Measurements from ENCODE around the gene DUSP8.

Gene DUSP8

DNA sequence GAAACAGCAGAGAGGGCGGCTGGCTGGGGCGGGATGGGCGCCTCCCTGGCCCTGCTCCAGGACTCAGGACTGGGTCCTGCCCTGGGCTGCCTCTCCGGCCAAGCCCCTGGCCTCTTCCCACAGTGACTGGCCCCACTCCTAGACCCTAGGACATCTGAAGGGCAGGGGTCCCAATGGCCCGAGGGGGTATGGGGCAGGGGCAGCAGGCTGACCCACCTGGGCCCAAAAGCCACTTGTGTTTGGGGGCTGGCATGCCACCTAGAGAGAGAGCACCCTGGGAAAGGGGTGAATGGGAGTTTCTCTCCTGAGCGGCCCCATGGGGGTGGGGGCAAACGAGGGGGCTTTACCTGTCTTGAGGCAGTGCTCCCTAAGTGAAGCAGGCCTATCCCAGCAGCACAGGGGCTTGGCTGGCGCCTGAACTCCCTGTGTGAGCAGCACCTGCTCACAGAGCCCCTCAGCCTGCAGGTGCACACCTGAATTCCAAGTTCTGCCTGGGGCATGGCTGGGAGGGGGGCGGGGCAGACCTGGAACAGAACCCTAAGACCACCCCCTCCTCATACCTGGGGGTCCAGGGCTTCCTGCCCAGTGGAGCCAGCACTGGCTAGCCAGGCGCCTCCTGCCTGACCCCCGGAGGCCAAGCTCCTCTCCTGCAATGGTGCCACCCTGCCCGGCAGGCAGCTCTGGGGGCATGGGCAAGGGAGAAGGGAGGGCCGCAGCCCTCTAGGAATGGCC is 16.9 kb downstream of the DUSP8 start:
- no peak for DNase-seq (ENCODE audit: low read depth, low spot score)

DNA sequence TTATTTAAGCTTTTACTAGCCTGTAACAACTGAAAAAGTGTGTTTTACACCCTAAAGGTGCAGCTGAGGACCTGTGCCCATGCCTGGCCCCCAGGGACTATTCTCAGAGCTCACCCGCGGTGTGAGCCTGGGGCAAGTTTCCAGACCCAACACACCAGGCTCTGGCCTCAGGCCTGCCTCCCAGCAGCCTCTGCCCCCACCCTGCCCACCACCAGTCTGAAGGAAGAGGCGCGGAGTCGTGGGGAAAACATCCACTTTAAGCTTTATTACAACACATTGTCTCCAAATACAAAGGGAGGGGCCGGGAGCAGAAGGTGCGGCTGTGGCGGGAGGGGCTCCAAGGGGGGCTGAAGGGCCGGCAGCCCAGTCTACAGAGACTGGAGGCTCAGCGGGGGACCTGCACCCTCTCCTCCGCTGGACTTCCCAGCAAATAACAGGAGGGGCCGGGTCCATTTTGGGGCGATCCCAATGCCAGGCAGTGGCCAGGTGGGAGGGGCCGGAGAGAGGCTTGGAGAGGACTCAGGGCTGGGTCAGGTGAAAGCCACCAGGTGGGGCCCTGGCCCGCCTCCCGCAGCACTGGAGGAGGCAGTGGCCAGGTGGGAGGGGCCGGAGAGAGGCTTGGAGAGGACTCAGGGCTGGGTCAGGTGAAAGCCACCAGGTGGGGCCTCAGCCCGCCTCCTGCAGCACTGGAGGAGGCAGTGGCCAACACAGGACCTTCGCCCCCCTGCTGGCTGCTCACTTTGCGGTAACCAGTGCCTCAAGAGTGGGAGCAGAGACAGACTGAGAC is 18.1 kb downstream of the DUSP8 start:
- no peak for DNase-seq (ENCODE audit: low read depth, low spot score)

DNA sequence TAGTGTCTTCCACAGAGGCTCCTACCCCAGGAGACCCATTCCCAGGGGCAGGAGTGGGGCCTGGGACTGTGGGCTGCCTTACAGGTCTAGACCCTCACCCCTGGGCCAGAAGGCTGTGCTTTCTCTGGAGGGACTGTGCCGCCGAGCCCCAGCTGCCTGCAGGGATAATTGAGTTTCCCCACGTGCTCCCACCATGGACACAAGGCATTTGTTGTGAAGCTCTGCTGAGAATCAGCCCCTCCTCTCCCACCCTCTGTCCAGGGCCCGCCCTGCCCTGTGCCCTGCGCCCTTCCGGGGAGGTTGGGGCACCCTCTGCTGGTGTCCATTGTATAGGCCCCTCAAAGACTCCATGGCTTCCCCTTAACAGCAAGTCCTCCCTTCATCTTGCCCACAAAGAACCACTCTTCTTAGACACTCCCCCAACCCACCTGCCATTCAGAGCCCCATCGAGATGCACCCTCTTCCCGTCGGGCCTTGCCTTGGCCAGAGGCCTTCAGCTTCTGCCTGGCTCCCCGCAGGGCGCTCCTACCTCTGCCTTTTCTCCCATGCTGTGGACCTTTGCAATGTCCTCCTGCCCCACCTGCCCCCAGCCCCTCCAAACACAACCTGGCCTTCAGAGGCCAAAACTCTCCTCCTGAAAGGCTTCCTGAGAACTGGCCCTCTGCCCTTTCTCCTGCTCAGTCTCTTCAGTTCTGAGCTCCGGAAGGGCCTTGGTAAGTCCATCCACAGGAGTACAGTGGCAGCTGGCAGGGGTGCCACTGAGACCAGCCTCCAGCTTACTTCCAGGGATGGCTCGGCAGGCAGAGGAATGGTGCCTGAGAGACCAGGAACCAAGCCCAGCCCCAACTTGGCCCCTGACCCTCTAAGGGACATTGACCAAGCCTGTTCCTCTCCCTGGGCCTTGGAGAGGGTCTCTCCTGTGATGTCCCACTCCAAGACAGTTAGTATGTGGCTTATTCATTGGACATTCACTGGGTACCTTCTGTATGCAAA is 22.4 kb downstream of the DUSP8 start:
- no peak for DNase-seq (ENCODE audit: low read depth, low spot score)

DNA sequence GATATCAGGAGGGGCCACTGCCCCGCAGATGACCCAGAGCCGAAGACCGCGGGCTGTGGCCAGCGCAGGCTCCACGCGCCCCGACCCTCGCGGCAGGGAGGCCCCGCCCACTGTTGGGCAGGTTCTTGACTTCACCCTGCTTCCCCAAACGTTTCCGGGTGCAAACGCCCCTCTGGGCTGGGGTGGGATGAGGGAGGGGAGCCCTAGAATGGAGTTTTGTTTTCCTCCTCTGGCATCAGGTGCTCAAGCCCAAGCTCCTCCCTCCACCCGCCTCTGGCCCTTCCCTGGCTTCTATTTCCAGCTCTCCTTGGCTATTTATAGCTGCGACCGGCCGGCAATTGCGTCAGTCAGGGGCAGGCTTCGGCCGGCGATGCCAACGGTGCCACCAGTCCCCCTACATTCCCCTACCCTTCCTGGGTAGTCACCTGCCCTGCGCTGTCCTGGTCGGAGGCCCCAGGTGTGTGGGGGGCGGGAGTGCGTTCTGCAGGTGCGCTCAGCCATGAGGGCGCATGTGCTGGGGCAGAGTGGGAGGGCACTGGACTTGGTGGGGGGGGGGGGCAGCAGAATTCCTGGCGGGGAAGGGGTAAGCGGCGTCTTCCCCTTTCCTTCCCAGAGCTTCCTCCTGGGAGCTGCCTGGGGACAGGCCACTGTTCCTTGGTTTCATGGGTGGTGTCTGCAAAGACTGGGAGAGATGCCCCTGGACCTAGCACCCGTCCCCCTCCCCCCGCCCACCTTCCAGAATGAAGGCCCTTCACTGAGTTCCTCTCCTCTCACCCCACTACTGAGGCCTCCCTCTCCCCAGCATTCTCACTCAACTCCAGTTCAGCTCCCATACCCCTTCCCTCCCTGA is 23.6 kb downstream of the DUSP8 start:
- DNase-seq (ENCODE audit: low read depth, low spot score): no peak

DNA sequence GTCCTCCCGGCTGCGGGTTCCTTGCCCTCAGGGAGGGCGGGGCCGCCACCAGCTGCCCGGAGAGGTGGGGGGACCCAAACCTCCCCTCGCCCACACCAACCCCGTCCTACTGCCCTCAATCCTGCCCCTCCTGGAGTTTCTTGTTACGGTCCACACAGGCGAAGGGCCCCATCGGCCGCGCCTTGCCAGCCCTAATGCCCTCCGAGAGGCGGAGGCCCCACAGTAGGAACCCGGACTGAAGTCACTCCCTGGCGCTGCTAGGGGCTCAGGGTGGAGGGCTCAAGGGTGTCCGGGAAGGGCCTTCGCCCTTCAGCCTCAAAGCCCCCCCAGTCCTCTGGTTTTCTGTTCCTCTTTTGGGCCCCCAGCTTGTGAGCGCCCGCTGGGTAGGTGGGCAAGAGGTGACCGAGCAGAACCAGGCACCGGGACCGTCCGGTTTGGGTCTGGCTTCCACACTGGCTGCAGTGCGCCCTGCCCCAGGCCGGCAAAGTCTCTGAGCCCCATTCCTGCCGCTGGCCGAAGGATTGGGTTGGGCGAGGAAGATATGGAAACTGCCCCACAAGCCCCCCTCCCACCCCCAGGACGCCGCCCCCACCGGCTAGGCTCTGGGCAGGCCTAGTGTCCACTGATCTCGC is 24.5 kb downstream of the DUSP8 start:
- DNase-seq (ENCODE audit: low read depth, low spot score): no peak

DNA sequence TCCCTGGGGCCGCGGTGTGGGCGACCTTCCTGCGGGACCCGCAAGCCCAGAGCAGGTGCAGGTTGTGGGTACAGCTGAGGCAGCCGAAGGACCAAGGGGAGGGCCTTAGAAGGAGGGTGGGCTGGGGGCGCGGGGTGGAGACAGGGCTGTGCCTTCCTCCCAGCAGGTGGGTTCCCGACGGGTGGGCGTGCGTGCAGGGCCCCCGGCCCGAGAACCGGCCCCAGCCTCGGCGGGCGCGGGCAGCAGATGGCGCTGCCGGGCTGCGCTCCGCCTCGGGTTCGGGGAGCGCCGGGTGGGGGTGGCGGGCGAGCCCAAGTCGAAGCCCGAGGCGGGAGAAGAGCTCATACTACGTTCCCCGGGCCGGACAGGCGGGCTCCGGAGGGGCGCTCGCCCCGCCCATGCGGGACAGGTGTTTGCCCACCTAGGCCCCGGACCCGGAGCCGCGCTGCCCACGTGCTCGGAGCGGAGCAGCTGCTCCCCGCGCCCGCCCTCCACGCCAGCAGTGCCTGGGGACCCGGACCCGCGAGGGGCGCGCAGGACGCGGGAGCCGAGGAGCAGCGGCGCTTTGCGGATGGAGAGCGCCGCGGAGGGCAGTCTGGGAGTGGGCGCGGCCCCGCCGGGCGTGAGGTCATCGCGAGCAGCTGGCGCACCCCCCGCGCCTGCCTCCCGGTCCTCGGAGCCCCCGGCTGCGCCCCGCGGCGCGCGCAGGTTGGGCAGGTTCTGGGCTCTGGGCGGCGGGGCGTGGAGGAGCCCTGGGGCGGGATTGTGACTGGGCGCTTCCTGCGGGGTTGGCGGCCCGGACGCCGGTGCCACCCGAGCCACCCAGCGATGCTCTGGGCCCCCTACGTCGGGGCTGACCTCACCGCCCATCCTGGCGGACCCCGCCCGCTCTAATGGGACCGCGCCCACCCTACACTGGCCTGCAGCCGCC is 25.3 kb downstream of the DUSP8 start:
- DNase-seq (ENCODE audit: low read depth, low spot score): no peak

DNA sequence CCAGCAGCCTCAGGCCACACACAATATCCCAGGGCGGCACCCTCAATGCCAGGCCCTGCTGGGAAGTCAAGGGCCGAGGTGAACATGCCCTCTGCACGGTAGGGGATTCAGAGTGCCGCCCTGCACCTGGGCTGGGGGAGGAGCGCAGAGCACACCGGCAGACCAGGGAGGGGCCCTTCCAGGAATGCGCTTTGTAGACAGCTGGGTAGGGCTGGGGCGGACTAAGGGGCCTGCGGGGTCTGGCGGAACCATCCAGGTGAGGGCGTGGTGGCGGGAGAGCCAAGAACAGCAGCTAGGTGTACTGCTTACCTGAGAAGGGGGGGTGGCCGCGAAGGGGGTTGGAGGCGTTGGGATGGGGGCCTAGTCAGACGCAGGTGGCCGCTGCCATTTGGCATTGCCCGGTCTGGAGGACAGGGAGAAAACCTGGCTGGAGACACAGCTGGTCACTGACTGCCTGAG is 26.0 kb downstream of the DUSP8 start:
- DNase-seq (ENCODE audit: low read depth, low spot score): no peak

DNA sequence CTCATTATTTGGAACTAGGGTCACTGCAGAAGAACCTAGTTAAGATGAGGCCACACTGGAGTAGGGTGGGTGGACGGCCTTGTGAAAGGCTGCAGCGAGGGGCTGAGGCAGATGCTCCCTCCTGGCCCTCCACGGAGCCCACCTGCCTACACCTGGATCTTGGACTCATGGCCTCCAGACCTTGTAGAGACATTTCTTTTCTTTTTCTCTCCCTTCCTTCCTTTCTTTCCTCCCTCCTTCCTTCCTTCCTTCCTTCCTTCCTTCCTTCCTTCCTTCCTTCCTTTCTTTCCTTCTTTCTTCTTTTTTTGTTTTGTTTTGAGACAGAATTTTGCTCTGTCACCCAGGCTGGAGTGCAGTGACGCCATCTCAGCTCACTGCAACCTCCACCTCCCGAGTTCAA is 26.6 kb downstream of the DUSP8 start:
- no peak for DNase-seq (ENCODE audit: low read depth, low spot score)

DNA sequence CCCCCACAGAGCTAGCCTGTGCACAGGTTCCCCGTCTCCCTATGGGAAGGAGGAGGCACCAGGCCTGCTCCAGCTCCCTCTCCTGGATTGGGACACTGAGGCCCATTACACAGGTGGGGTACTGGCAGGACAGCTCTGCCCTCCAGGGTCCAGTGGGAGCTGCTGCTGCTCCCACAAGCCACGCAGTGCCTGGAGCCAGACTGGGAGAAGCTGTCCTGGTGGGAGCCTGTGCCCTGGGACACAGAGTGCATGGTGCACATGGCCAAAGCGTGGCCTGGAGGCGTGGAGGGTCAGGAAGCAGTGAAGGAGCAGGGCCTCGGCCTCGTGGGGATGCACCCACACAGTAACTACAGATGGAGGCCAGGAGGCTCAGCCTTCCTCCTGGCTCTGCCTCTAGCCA is 27.5 kb downstream of the DUSP8 start:
- DNase-seq (ENCODE audit: low read depth, low spot score): no peak

DNA sequence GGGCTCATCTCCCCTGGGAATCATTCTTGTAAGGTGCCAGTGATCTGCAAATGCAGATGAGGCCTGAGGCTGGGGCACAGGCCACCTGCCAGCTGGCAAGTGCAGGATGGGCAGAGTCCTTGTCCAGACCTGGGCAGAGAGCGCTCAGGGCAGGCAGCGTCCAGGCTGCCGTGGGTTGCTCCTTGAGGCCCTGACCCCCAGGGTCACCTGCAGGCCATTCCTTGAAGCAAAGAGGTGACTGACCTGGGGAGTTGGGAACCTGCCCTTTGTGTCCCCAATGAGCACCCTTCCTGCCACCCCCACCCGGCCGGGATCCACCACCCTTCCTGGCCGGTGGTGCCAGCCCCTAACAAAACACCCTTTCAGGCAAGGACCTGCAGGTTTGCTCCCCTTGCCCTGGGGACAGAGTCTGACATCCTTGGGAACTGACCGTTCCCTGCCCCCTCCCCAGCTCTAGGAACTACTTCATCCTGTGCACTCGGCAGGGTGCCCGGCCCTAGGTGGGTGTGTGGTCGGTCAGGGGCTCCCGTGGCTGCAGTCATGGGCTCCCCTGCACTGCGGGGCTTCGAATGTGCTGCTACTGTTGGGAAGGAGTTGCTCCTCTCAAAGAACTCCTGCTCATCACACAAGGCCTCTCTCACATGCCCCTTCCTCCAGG is 28.3 kb downstream of the DUSP8 start:
- no peak for DNase-seq (ENCODE audit: low read depth, low spot score)

DNA sequence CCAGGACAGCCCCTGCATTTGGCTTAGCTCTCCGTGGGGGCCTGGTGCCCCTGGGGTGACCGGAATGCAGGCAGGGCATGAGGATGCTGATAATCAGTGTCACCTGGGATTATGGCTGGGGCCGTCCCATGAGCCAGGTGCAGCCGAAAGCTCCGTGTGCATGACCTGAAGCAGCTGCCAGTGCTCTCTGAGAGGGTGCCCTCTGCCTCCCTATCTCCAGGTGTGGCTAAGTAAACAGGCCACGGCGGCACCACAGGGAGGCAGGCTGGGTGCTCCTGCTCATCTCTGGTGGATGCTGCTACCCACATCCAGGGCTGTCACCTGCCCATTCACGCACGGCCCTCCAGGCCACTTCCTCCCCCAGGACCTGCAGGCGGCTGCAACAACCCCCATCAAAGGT is 29.8 kb downstream of the DUSP8 start:
- DNase-seq (ENCODE audit: low read depth, low spot score): no peak

DNA sequence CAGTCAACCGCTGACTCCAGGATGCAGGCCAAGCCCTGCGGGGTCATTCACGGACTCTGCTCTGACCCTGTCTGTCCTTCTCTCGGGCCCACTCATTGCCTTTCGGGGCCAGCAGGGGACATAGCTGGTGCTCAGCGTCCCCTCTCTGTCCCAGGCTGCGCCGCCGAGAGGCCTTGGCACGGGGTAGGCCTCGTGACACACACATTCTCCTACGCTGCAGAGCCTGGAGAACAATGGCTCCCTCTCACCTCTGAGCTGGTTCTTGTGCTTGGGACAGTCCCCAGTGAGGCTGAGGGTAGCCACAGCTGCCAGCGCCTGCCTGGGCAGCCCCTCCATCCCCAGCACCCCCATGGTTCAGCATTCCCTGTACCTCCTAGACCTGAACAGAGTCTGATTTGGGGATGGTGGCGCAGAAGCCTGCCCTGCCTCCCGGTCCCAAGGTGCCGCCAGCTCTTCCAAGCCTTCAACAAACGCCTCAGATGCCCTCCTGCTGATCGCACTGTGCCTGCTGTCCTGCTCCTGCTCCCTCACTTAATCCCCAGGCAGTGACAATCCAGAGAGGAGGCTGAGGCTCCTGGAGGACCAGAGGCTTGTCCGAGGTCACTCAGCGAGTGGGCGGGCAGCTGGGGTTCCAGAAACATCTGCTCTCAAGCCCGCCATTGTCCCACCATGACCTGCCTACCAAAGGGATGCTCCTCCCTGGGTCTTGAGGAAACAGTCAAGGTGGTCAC is 30.4 kb downstream of the DUSP8 start:
- DNase-seq (ENCODE audit: low read depth, low spot score): no peak

DNA sequence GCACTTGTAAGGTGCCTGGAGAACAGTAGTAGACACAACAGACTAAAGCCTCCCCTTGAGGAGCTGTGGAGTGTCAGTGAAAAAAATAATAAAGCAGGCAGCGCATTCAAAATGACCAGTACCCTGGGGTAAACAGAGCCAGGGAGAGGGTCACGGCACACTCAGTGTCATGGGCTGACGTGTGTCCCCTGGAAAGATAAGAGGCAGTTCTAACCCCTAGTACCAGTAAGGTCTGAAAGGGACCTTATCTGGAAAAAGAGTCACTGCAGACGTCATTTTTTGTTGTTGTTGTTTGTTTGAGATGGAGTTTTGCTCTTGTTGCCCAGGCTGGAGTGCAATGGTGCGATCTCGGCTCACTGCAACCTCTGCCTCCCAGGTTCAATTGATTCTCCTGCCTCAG is 32.0 kb downstream of the DUSP8 start:
- DNase-seq (ENCODE audit: low read depth, low spot score): no peak

DNA sequence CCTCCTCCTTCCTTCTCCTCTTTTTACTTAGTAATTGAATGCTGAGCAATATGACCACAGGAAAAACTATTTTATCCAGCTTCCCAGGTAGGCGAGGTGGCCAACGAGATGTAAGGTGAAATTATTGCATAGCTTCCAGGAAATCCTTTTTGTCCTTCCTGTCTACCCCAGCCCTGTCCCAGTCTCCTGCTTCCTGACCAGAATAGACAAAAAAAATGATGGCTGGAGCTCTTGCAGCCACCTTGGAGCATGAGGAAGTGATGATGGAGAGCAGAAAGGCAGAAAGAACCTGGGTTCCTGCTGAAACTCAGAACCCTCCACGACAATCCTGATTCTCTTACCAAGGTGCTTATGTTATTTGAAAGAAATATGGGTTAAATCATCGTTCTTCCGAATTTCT is 33.9 kb downstream of the DUSP8 start:
- DNase-seq (ENCODE audit: low read depth, low spot score): no peak

DNA sequence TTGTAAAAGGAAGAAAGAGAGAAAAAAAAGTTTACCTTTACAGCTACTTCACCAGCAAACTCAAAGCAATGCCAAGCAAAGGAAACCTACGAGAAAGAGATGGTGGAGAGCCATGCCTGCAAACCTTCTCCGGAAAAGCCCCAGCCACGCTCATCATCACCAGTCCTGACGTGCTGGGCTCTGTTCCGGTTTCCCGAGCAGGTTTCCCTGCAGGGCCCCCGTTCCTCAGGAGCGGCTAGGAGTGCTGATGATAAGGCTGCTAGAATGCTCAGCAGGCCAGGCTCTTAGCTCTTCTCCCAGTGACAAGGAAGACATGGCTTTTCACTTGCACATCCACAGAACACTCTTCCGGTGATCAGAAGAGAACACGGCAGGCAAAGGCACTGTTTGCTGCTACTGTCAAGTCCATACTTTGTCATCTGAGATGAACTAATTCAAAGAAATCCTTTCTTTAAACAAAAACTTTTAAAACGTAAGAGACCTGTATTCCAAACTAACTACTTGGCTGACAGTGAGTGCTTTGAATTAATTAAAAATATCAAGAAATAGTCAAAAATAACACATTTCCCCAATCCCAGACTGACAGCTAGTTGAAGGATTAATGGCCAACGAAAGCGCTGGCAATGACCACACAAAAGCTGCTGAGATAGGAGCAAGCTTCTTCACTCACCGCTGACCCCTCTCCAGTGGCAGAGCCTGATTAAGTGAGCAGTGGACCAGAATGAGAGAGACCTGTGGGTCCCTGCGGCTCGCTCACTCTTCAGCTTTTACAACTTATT is 35.8 kb downstream of the DUSP8 start:
- DNase-seq (ENCODE audit: low read depth, low spot score): no peak

DNA sequence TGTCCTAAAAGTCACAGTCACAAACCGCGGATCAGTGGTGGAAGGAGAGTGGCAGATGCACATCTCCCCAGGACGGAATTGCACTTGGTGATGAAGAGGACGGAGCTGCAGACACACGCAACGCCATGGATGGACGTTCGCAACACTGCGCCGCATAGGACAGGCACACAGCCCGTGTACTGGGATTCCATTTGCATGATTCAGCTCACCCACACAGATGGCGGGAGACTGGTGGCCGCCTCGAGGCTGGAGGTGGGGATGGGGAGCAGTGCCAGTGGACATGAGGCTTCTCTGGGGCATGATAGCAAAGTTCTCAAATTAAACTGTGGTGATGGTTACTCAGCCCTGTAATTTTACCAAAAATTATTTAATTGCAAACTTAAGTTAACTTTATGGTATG is 37.4 kb downstream of the DUSP8 start:
- no peak for DNase-seq (ENCODE audit: low read depth, low spot score)

DNA sequence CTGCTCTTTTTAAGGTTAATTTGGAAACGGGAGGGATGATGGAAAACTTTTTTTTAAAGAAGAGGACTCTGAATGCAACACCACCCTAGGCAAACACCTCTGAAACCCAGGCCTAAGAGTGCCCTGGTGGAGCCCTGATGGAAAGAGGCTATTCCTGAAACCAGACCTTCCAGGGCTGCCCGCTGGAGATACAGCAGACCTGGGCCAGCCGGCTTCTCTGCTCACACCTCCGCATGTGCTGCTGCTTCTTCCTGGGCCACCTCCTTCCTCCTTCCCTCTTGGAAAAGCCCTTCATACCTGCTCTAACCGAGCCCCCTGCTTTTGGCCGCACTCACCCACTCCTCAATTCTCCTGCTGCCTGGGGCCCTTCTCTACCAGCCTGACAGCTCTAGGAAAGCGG is 37.9 kb downstream of the DUSP8 start:
- no peak for DNase-seq (ENCODE audit: low read depth, low spot score)

DNA sequence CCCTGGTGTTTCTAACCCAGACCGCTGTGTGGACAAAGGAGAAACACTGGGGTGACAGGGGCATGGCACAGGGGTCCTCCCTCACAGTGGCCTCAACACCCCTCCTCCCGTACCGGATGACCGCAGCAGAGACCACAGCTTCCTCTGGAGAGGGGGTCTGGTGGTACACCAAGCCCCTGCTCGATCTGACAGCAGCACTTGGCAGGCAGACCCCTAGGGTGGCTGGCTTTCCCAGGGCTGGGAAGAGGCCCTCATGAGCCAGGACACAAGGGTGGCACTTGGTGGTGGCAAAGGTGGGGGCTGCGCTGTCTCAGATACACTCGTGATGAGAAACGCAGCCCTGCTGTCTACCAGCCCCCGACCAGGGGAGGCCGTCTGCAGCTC is 38.7 kb downstream of the DUSP8 start:
- DNase-seq (ENCODE audit: low read depth, low spot score): no peak

Data from iPS DF 19.7 (cell line).